Measurements from ENCODE around the gene HAPLN1. TPM values are rescaled to one million over a fixed set of nuclear protein-coding genes. Genes with fewer than 3 reads are reported as not detected.

Gene HAPLN1
- total and polyA plus RNA-seq, 2 experiments from 2014 or later, result 1.5 to 4.0 TPM

- DNase-seq (ENCODE audit: low spot score), result no peak
- H3K27me3 Mint-ChIP-seq (ENCODE audit: insufficient read depth, low read depth, poor library complexity), result no peaks in the 10 kb centered on the region
- H3K4me1 ChIP-seq (ENCODE audit: insufficient read depth), result peaks cover 3% of the 10 kb centered on the region; the same call in 1 of the 2 replicates
- no peaks in the 10 kb centered on the region for H3K36me3 ChIP-seq (ENCODE audit: insufficient read depth)
- no peak overlapping the region for H3K27ac Mint-ChIP-seq
- H4K20me1 ChIP-seq (replicated peaks; ENCODE audit: insufficient read depth), result no peaks in the 10 kb centered on the region
- H3K4me3 ChIP-seq, result no peak overlapping the region
- ATAC-seq, result no peak
- TF ChIP-seq CREB1 (CRISPR knock-in tag; IDR thresholded peaks at IDR 0.05; ENCODE audit: low read depth) (no peak), CTCF (conservative IDR thresholded peaks at IDR 0.05; ENCODE audit: low read depth in 2 of 2) (no peak), EZH2 (IDR thresholded peaks at IDR 0.05; ENCODE audit: low read depth, unreplicated experiment) (no peak), ETS1 (IDR thresholded peaks at IDR 0.05) (no peak), REST (IDR thresholded peaks at IDR 0.05; ENCODE audit: unreplicated experiment) (no peak), NANOG (IDR thresholded peaks at IDR 0.05; ENCODE audit: borderline replicate concordance) (no peak), EZH2phosphoT487 (IDR thresholded peaks at IDR 0.05; ENCODE audit: unreplicated experiment) (no peak), ZNF331 (CRISPR knock-in tag; IDR thresholded peaks at IDR 0.05; ENCODE audit: low read depth) (no peak), JUNB (IDR thresholded peaks at IDR 0.05; ENCODE audit: unreplicated experiment) (no peak), ZNF114 (CRISPR knock-in tag; IDR thresholded peaks at IDR 0.05) (no peak)
- H3K36me3 Mint-ChIP-seq (ENCODE audit: low read depth), result no peaks in the 10 kb centered on the region
- no peaks in the 10 kb centered on the region; the same call in 1 of the 2 replicates for H3K9me2 ChIP-seq (ENCODE audit: insufficient read depth)
- no peak overlapping the region for H3K4me3 Mint-ChIP-seq
- no peak overlapping the region for H2AFZ ChIP-seq
- H3K79me2 ChIP-seq (replicated peaks; ENCODE audit: insufficient read depth), result no peaks in the 10 kb centered on the region
- peaks cover 8% of the 10 kb centered on the region; the same call in 2 of the 3 replicates for H3K4me1 Mint-ChIP-seq
- H3K27ac ChIP-seq (ENCODE audit: low read depth), result no peak overlapping the region
- H3K27me3 ChIP-seq (ENCODE audit: insufficient read depth), result no peaks in the 10 kb centered on the region
- no peaks in the 10 kb centered on the region; the same call in 2 of the 3 replicates for H3K9me3 Mint-ChIP-seq
- H3F3A ChIP-seq (replicated peaks; ENCODE audit: low read depth), result no peaks in the 10 kb centered on the region
- no peak overlapping the region for H3K4me2 ChIP-seq
These were observed 66.1 kb downstream of the HAPLN1 start for GRCh38 chr5:83654427-83654994.
